ENCODE results near the gene CERK. TPM values are rescaled to one million over a fixed set of nuclear protein-coding genes. Genes with fewer than 3 reads are reported as not detected.

CERK gene
- total and polyA plus RNA-seq, 2 of the 13 experiments (the other 11 are each of a cell fraction or from before 2014, with no cell fraction given), result 40.3 to 41.9 TPM

DNA sequence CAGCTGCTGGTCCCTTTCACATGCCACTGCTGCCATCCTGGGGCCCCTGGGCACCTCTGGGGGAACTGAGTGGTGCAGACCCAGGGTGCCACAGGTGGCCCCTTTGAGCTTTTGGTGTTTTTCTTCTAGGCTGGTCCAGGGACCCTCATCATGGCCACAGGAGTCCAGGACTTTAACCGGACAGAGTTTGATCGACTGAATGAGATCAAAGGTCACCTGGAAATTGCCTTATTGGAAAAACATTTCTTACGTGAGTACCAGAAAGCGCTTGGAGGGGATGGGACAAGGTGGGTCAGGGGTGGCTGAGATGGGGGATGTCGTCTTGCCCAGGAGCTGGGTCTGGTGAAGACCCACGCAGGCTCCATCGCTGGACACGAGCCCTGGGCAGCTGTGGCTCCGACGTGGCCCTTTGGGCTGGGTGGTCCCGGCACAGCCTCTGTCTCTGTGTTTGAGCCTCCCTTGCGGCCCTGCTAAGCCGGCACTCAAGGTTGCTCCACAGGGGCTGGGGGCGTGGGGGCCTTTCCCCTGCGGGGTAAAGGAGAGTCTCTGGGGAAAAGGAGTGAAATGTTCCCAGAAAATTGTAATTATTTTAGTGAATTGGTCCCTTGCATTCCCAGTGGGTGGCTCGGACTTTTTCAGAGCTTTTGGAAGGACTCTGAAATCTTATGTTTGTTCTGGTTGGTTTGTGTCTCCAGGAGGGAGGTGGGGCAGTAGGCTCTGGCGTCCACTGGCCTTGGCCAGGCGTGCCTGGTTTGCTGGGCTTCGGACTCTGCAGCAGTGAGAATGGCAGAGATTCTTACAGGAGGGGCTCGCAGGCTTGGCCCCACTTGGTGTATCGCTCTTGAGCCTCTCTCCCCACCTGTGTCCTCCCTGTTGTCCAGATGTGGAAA lies 100.1 kb downstream of the CERK start (continued):
- TF ChIP-seq, protein P1, sequence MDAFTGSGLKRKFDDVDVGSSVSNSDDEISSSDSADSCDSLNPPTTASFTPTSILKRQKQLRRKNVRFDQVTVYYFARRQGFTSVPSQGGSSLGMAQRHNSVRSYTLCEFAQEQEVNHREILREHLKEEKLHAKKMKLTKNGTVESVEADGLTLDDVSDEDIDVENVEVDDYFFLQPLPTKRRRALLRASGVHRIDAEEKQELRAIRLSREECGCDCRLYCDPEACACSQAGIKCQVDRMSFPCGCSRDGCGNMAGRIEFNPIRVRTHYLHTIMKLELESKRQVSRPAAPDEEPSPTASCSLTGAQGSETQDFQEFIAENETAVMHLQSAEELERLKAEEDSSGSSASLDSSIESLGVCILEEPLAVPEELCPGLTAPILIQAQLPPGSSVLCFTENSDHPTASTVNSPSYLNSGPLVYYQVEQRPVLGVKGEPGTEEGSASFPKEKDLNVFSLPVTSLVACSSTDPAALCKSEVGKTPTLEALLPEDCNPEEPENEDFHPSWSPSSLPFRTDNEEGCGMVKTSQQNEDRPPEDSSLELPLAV (CRISPR knock-in tag; conservative IDR thresholded peaks at IDR 0.05; ENCODE audit: low read depth), result no peak
- TF ChIP-seq, protein P2, sequence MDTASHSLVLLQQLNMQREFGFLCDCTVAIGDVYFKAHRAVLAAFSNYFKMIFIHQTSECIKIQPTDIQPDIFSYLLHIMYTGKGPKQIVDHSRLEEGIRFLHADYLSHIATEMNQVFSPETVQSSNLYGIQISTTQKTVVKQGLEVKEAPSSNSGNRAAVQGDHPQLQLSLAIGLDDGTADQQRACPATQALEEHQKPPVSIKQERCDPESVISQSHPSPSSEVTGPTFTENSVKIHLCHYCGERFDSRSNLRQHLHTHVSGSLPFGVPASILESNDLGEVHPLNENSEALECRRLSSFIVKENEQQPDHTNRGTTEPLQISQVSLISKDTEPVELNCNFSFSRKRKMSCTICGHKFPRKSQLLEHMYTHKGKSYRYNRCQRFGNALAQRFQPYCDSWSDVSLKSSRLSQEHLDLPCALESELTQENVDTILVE (CRISPR knock-in tag; IDR thresholded peaks at IDR 0.05), result 0 out of 2 replicates have a peak, but pooled peaks have one; percentile 6
- TF ChIP-seq NFKBIZ (CRISPR knock-in tag; IDR thresholded peaks at IDR 0.05) (no peak), ZXDC (CRISPR knock-in tag; IDR thresholded peaks at IDR 0.05) (no peak), ZNF652 (CRISPR knock-in tag; IDR thresholded peaks at IDR 0.05; ENCODE audit: borderline replicate concordance, low read depth) (no peak), SSRP1 (CRISPR knock-in tag; IDR thresholded peaks at IDR 0.05) (no peak), PCBP2 (optimal IDR thresholded peaks at IDR 0.05; ENCODE audit: low read depth, low read length, poor library complexity, severe bottlenecking) (no peak), ZNF383 (CRISPR knock-in tag; IDR thresholded peaks at IDR 0.05; ENCODE audit: borderline replicate concordance) (no peak), MEIS1 (CRISPR knock-in tag; IDR thresholded peaks at IDR 0.05; ENCODE audit: borderline replicate concordance) (no peak), ZBTB26 (CRISPR knock-in tag; IDR thresholded peaks at IDR 0.05; ENCODE audit: borderline replicate concordance) (no peak), TRAFD1 (CRISPR knock-in tag; IDR thresholded peaks at IDR 0.05; ENCODE audit: borderline replicate concordance) (0 out of 2 replicates have a peak, but pooled peaks have one; percentile 70), ZNF30 (CRISPR knock-in tag; IDR thresholded peaks at IDR 0.05) (no peak)
- TF ChIP-seq, protein P3, sequence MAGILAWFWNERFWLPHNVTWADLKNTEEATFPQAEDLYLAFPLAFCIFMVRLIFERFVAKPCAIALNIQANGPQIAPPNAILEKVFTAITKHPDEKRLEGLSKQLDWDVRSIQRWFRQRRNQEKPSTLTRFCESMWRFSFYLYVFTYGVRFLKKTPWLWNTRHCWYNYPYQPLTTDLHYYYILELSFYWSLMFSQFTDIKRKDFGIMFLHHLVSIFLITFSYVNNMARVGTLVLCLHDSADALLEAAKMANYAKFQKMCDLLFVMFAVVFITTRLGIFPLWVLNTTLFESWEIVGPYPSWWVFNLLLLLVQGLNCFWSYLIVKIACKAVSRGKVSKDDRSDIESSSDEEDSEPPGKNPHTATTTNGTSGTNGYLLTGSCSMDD (CRISPR knock-in tag; IDR thresholded peaks at IDR 0.05), result no peak
- TF ChIP-seq, protein P4, sequence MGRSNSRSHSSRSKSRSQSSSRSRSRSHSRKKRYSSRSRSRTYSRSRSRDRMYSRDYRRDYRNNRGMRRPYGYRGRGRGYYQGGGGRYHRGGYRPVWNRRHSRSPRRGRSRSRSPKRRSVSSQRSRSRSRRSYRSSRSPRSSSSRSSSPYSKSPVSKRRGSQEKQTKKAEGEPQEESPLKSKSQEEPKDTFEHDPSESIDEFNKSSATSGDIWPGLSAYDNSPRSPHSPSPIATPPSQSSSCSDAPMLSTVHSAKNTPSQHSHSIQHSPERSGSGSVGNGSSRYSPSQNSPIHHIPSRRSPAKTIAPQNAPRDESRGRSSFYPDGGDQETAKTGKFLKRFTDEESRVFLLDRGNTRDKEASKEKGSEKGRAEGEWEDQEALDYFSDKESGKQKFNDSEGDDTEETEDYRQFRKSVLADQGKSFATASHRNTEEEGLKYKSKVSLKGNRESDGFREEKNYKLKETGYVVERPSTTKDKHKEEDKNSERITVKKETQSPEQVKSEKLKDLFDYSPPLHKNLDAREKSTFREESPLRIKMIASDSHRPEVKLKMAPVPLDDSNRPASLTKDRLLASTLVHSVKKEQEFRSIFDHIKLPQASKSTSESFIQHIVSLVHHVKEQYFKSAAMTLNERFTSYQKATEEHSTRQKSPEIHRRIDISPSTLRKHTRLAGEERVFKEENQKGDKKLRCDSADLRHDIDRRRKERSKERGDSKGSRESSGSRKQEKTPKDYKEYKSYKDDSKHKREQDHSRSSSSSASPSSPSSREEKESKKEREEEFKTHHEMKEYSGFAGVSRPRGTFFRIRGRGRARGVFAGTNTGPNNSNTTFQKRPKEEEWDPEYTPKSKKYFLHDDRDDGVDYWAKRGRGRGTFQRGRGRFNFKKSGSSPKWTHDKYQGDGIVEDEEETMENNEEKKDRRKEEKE (IDR thresholded peaks at IDR 0.05), result no peak

All from HepG2 (cell line).